K562 (cell line): Measurements from ENCODE around the gene ME3. TPM values are rescaled to one million over a fixed set of nuclear protein-coding genes. Genes with fewer than 3 reads are reported as not detected.
A peak's percentile ranks its signal among the peaks of the same experiment; 100 is the strongest.

Source experiments
- ATAC-seq: fragments of 200-7000 bp; cut with Tn5 transposase; 3 replicates; pipeline ENCODE4 v1.9.1; 2020; ENCODE audit warnings: moderate library complexity
- BruUV-seq: library from RNA; stranded (reverse); fragments of 400-500 nt; replicated peaks from 2 replicates; lab custom pipeline; 2021; lab: Mats Ljungman, UMichigan
- CTCF ChIA-PET: fragments of 300-600 bp; formaldehyde crosslinking; extraction: SDS; loops from one replicate; lab custom pipeline; 2021; ENCODE audit warnings: low intra/inter-chr PET ratio; lab: Yijun Ruan, JAX
- POLR2A ChIA-PET: fragments of 300-600, 350-650 bp; sonication (Branson Sonifier 250); formaldehyde crosslinking; extraction: SDS; loops from one replicate; lab custom pipeline; 2021; ENCODE audit warnings: antibody characterized with exemption, inconsistent platforms; lab: Yijun Ruan, JAX
- DNase-seq, 4 experiments: peaks; one replicate each; pipeline versions ENCODE4 v3.0.0 to v3.0.0-alpha.2; 2011 to 2018; ENCODE audit warnings: low spot score in 3 of 4, mixed read lengths in 3 of 4; ENCODE audit errors: extremely low read depth in 1 of 4
- FAIRE-seq: peaks from 2 replicates; lab custom pipeline; 2011; peaks lifted over from hg19 to GRCh38; lab: Jason Lieb, UNC
- H2AFZ ChIP-seq: 2 replicates; pipeline ENCODE4 v1.6.0; 2011; ENCODE audit warnings: low read depth, low read length, control low read depth, inconsistent platforms
- H3K27ac ChIP-seq: fragments of 200-600 bp; 3 replicates; pipeline ENCODE4 v1.8.0; 2011; ENCODE audit warnings: low read depth, mild to moderate bottlenecking, control low read depth, inconsistent platforms, low read length, moderate library complexity, mixed read lengths; ENCODE audit errors: extremely low read depth
- H3K27me3 ChIP-seq, 2 experiments: fragments of 300-600 bp in 1 of 2; 2 replicates in 1 of 2; 3 replicates in 1 of 2; pipeline versions ENCODE4 v1.6.0 to v1.8.0; 2011; ENCODE audit warnings: inconsistent platforms in 2 of 2, low read length in 2 of 2, mild to moderate bottlenecking in 1 of 2, mixed read lengths in 1 of 2, moderate library complexity in 1 of 2; ENCODE audit not compliant: control insufficient read depth in 2 of 2, insufficient read depth in 2 of 2
- H3K36me3 ChIP-seq: fragments of 300-600 bp; 3 replicates; pipeline ENCODE4 v1.8.0; 2011; ENCODE audit warnings: mild to moderate bottlenecking, low read length, inconsistent platforms; ENCODE audit not compliant: control insufficient read depth, insufficient read depth
- H3K4me1 ChIP-seq, 2 experiments: fragments of 200-600 bp in 1 of 2; replicated peaks in 1 of 2; 2 replicates in 1 of 2; 3 replicates in 1 of 2; pipeline versions ENCODE4 v1.5.1 to v1.8.0; 2011; ENCODE audit warnings: inconsistent platforms in 2 of 2, low read length in 2 of 2, mild to moderate bottlenecking in 1 of 2, mixed read lengths in 1 of 2, moderate library complexity in 1 of 2; ENCODE audit not compliant: control insufficient read depth in 2 of 2, insufficient read depth in 2 of 2
- H3K4me2 ChIP-seq: 2 replicates; pipeline ENCODE4 v1.6.1; 2011; ENCODE audit warnings: low read length, control low read depth, inconsistent platforms, mixed read lengths; ENCODE audit not compliant: insufficient read depth
- H3K4me3 ChIP-seq: fragments of 200-600 bp; sonication (generic), shearing (Covaris generic); 2 replicates; pipeline ENCODE4 v1.5.1; 2016; ENCODE audit warnings: control low read depth, inconsistent platforms
- H3K79me2 ChIP-seq: fragments of 200-600 bp; 3 replicates; pipeline ENCODE4 v1.8.0; 2011; ENCODE audit warnings: low read length, inconsistent platforms; ENCODE audit not compliant: control insufficient read depth, insufficient read depth
- H3K9ac ChIP-seq, 2 experiments: 2 replicates each; pipeline versions ENCODE4 v1.6.0 to v1.6.1; 2011; ENCODE audit warnings: low read depth in 2 of 2, low read length in 2 of 2, control low read depth in 1 of 2, inconsistent platforms in 1 of 2, mild to moderate bottlenecking in 1 of 2, mixed read lengths in 1 of 2; ENCODE audit not compliant: insufficient read depth in 1 of 2
- H3K9me1 ChIP-seq: one replicate; pipeline ENCODE4 v1.6.0; 2011; ENCODE audit warnings: inconsistent platforms, mild to moderate bottlenecking, low read length, moderate library complexity; ENCODE audit not compliant: control insufficient read depth, insufficient read depth
- H3K9me3 ChIP-seq: replicated peaks from 2 replicates; pipeline ENCODE4 v1.5.1; 2011; ENCODE audit warnings: low read depth, low read length, inconsistent platforms; ENCODE audit not compliant: control insufficient read depth, insufficient read depth
- H4K20me1 ChIP-seq: replicated peaks from 2 replicates; pipeline ENCODE4 v1.6.1; 2011; ENCODE audit warnings: low read length, inconsistent platforms, mixed read lengths; ENCODE audit not compliant: control insufficient read depth, insufficient read depth
- CBX1 ChIP-seq: sonication (generic); IDR thresholded peaks from 2 replicates; pipeline ENCODE4 v1.6.1; 2016; ENCODE audit warnings: antibody characterized with exemption, low read depth, mild to moderate bottlenecking
- DPF2 ChIP-seq: fragments of 450-650 bp; IDR thresholded peaks from 2 replicates; pipeline ENCODE4 v1.6.1; 2016
- ETV1 ChIP-seq: fragments of 450-650 bp; conservative IDR thresholded peaks from 2 replicates; pipeline ENCODE4 v1.6.1; 2016; ENCODE audit warnings: missing genetic modification characterization, control low read depth, low read depth, missing compliant biosample characterization
- HCFC1 ChIP-seq: IDR thresholded peaks from 2 replicates; pipeline ENCODE4 v1.6.1; 2012; ENCODE audit warnings: low read depth, low read length, improper control_type of control experiment
- HMG20B ChIP-seq: fragments of 250-450 bp; sonication (Bioruptor Pico); IDR thresholded peaks from 2 replicates; pipeline ENCODE4 v1.5.0; 2021; ENCODE audit warnings: mild to moderate bottlenecking
- MCM7 ChIP-seq, 2 experiments: fragments of 450-650 bp; IDR thresholded peaks; 2 replicates each; pipeline ENCODE4 v1.6.1; 2016 to 2018
- MTA3 ChIP-seq: fragments of 450-650 bp; formaldehyde crosslinking; IDR thresholded peaks from 2 replicates; pipeline ENCODE4 v1.6.1; 2017; ENCODE audit warnings: mild to moderate bottlenecking, borderline replicate concordance
- SAFB2 ChIP-seq: fragments of 200-400 bp; formaldehyde crosslinking; IDR thresholded peaks from 2 replicates; pipeline ENCODE4 v1.6.1; 2018; ENCODE audit warnings: borderline replicate concordance, low read length, low read depth, moderate library complexity; ENCODE audit not compliant: severe bottlenecking
- TCF7 ChIP-seq: sonication (generic); IDR thresholded peaks from 2 replicates; pipeline ENCODE4 v1.6.1; 2016; ENCODE audit warnings: antibody characterized with exemption, borderline replicate concordance
- whole genome bisulfite sequencing: fragments of 100-300 bp; shearing (Covaris generic); methylation state at CpG from one replicate; pipeline ENCODE4 v1.1.6; 2016; ENCODE audit warnings: low coverage, mixed read lengths; ENCODE audit not compliant: insufficient coverage; ENCODE audit errors: missing lambda C conversion rate; 5-methylcytosine and 5-hydroxymethylcytosine counted together
- in situ Hi-C: fragments of 300-500 bp; cut with MboI; formaldehyde crosslinking; loops from 4 replicates; pipeline ENCODE4 v1.15.0; 2018; ENCODE audit warnings: inconsistent platforms, mixed read lengths
- intact Hi-C: fragments of 100-400 bp; cut with micrococcal nuclease; formaldehyde crosslinking; loops from 2 replicates; pipeline ENCODE4 v1.14.2; 2022
- polyA plus RNA-seq, 8 experiments: library from polyadenylated mRNA; depleted of rRNA in 4 of 8; stranded (reverse) in 5 of 8; unstranded in 3 of 8; fragments of >200 nt; fragmentation: Nextera tagmentation in 2 of 8; fragmentation: Illumina TruSeq in 1 of 8; extraction: Ambion mirVana in 2 of 8; extraction: Trizol in 1 of 8; gene quantifications; 2 replicates each; pipeline versions ENCODE4 v1.2.1 to v1.2.3, GENCODE V29; 2011 to 2014; ENCODE audit warnings: inconsistent platforms in 1 of 8, missing spikeins in 1 of 8
- total RNA-seq, 7 experiments: library from RNA; depleted of rRNA in 6 of 7; stranded (reverse); fragments of >200 nt in 6 of 7; fragmentation: Illumina TruSeq in 2 of 7; extraction: Trizol in 2 of 7; gene quantifications; 2 replicates each; pipeline versions ENCODE4 v1.2.1 to v1.2.3, GENCODE V29; 2011 to 2021; ENCODE audit warnings: low replicate concordance in 1 of 7
- TF ChIP-seq, protein P1 (sequence below), 2 experiments: fragments of 450-650 bp in 1 of 2; sonication (generic) in 1 of 2; formaldehyde crosslinking in 1 of 2; IDR thresholded peaks; 2 replicates each; pipeline versions ENCODE4 v1.7.1 to v1.9.0; 2016 to 2022; ENCODE audit warnings: inconsistent platforms in 1 of 2, mild to moderate bottlenecking in 1 of 2, missing genetic modification reagents in 1 of 2

Gene ME3
- total and polyA plus RNA-seq, 9 of the 15 experiments (the other 6 are each of a cell fraction or from before 2014, with no cell fraction given): not detected

DNA sequence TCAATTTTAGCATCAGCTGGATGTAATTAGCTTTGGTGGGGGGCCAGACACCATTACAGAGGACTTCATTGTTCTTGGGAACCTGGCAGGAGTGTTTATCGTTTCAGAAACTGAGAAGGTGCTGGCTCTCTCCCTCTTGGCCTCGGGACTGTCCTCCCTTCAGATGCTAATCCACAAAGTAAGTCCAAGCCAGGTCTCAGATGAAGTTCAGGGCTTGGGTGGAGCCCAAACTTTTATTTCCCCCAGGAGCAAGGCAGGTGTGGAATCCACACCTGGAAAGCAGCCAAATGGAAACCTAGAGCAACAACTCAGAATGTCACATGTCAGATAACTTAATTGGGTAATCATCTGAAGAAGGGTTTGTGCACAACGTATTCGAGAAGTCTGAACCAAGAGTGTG is 119.2 kb downstream of the ME3 start (continued):
- TF ChIP-seq TCF7: no peak
- no peak for TF ChIP-seq SAFB2

DNA sequence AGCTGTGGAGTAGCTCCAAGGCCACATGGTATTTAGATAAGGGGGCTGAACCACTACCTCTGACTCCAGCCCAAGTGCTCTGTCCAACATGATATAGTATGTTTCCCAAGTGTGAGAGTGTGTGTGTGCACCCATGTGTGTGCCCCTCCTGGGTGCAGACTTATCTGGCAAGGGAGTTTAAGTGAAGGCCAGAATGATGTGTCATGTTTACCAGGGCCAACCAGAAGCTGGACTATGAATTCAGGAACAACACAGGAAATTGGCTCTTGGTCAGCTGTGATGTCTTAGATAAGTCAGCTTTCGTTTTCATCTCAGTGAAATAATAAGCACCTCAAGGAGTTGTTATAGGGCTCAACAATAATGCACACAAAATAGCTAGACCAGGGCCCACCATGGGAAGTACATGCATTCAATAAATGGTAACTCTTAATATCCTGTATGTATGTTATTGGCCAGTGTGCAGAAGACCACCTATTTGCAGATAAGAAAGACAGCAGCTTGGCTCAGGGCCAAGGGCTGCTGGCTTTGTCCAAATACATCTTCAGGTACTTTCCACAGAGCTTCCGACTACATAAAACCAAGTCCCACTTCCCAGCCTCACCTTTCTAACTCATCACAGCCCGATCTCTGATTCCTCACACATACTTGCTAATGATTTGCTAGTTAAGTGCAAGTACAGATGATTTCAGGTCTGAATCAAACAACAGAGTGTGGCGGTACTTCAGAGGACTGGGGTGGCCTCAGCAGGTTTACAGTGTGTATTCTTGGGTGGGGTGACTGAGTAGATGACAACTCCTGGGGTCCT is 120.9 kb downstream of the ME3 start:
- in situ Hi-C loops: no loop called here
- intact Hi-C loops: no loop called here
- ChIA-PET POLR2A (interaction anchor here (0.6 kb wide), 1 partner anchor 25 kb away, joined by 4 read pairs; no protein-coding TSS in a partner anchor), CTCF (interaction anchor here (0.6 kb wide), 1 partner anchor 56 kb away, joined by 3 read pairs; no protein-coding TSS in a partner anchor)
- peak; percentile 46 for ATAC-seq
- Histone ChIP-seq H2AFZ (no peak overlapping the region), H3K4me1 (peaks cover 0 to 10% of the 10 kb centered on the region in 2 experiments; a peak in 3 of 5 replicates), H3K9me1 (no peaks in the 10 kb centered on the region), H3K4me3 (no peak overlapping the region), H3K27ac (no peak overlapping the region), H4K20me1 (0 out of 2 replicates have a peak, but pooled peaks cover 3% of the 10 kb centered on the region), H3K79me2 (no peaks in the 10 kb centered on the region), H3K27me3 (peaks cover 13 to 45% of the 10 kb centered on the region in 2 experiments), H3K36me3 (no peaks in the 10 kb centered on the region), H3K9me3 (no peaks in the 10 kb centered on the region), H3K4me2 (no peak overlapping the region), H3K9ac (no peak overlapping the region)
- BruUV-seq: no TSS peak
- DNase-seq: peak in 2 of 4 experiments; percentile 16 to 20
- 12% methylated on average over 4 of the region's 4 CpGs for WGBS
- FAIRE-seq: peak; percentile 6
- TF ChIP-seq ETV1 (tag): peak; percentile 69
- no peak for TF ChIP-seq HCFC1
- TF ChIP-seq, protein P1, sequence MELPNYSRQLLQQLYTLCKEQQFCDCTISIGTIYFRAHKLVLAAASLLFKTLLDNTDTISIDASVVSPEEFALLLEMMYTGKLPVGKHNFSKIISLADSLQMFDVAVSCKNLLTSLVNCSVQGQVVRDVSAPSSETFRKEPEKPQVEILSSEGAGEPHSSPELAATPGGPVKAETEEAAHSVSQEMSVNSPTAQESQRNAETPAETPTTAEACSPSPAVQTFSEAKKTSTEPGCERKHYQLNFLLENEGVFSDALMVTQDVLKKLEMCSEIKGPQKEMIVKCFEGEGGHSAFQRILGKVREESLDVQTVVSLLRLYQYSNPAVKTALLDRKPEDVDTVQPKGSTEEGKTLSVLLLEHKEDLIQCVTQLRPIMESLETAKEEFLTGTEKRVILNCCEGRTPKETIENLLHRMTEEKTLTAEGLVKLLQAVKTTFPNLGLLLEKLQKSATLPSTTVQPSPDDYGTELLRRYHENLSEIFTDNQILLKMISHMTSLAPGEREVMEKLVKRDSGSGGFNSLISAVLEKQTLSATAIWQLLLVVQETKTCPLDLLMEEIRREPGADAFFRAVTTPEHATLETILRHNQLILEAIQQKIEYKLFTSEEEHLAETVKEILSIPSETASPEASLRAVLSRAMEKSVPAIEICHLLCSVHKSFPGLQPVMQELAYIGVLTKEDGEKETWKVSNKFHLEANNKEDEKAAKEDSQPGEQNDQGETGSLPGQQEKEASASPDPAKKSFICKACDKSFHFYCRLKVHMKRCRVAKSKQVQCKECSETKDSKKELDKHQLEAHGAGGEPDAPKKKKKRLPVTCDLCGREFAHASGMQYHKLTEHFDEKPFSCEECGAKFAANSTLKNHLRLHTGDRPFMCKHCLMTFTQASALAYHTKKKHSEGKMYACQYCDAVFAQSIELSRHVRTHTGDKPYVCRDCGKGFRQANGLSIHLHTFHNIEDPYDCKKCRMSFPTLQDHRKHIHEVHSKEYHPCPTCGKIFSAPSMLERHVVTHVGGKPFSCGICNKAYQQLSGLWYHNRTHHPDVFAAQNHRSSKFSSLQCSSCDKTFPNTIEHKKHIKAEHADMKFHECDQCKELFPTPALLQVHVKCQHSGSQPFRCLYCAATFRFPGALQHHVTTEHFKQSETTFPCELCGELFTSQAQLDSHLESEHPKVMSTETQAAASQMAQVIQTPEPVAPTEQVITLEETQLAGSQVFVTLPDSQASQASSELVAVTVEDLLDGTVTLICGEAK (IDR thresholded peaks at IDR 0.05): no peak
- TF ChIP-seq, protein P1 (CRISPR knock-in tag; IDR thresholded peaks at IDR 0.05): no peak
- TF ChIP-seq CBX1: no peak
- peak; percentile 25; the same call in 1 of the 2 replicates for TF ChIP-seq DPF2
- TF ChIP-seq MTA3: no peak
- no peak for TF ChIP-seq HMG20B (CRISPR knock-in tag)
- TF ChIP-seq MCM7 (IDR thresholded peaks at IDR 0.05): no peak
